Measurements from ENCODE around the gene MOGAT1.
A peak's percentile ranks its signal among the peaks of the same experiment; 100 is the strongest.
"Not testable (repeated sequence)": the region's sequence is repeated elsewhere in the genome, so short reads cannot be mapped to it uniquely, and the experiment has no call there.

Gene MOGAT1

DNA sequence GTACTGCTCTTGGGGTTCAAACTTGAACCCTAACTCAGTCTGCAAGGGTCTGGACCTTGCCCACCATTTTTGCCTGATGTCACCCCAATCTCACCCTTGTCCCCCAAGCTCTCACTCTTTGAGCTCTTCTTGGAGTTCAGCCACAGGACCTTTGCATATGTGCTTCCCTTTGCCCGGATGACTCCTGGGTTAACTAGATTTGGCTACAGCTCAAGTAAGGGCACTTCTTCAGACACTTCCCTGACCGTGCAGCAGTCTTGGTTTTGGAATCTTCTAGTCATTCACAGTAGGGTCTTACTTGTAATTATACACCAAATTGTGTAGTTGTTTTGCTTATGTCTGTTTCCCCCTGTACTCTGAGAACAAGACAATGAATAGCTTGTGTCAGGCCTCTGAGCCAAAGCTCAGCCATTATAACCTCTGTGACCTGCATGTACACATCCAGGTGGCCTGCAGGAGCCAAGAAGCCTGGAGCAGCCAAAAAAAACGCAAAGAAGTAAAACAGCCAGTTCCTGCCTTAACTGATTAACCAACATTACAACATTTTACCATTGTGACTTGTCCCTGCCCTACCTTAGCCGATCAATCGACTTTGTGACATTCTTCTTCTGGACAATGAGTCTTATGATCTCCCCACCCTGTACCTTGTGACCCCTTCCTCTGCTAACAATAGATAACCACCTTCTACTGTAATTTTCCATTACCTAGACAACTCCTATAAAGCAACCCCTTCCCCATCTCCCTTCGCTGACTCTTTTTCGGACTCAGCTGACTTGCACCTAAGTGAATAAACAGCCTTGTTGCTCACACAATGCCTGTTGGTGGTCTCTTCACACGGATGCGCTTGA lies 1.0 kb upstream of the MOGAT1 start:
- DNase-seq, result no peak

DNA sequence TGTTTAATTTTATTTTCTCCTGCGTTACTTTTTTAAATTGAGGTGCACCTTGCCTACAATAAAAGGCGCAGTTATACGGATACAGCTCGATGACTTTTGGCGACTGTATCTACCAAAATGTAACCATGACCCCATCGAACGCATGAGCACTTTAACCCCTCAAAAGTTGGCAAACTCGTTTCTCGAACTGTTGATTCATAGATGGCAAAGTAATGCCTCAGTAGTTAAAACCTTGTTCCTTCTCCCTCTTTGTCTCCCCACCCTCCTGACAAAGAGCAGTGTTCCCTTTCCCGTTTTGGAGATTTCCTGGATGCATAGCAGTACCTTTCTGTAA lies 577 bp downstream of the MOGAT1 start:
- no peak for DNase-seq

GRCh38 chr2:222673273-222673672 lies 1.8 kb downstream of the MOGAT1 start:
- DNase-seq, result no peak

- DNase-seq, result no peak
Observed at GRCh38 chr2:222673883-222674282, 2.4 kb downstream of the MOGAT1 start.

DNA sequence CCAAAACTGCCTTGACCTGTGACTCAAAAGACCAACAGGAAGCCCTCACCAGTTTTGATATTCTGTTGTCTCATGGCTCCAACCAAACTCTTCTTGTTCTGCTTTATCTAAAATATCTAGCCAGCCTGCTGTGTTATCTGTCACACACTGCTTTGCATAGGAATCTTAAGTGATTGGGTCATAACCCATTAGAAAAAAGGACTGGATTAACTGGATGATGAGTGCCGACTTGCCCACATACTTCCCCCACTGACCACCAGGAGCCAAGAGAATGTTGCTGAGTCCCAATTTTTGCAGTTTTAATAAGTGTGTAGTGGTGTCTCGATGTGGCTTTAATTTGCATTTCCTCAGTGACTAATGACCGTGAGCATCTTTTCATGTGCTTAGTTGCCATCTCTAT lies 6.5 kb downstream of the MOGAT1 start:
- no peak for DNase-seq

DNA sequence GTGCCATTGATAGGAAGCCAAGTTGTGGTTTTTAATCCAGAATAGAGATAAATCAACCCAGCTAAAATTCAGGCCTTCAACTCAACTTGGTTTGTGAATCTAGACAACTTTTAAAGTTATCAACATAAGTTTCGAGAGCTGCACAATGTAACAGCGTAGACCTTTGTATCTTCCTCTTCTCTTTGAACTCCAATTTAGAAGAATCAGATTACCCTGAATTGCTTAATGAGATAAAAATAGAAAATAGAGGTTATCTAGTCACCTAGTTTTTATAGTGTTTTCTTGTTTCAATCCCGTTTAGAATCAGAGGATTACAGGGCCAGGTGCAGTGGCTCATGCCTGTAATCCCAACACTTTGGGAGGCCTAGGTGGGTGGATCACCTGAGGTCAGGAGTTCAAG lies 12.3 kb downstream of the MOGAT1 start:
- no peak for DNase-seq

DNA sequence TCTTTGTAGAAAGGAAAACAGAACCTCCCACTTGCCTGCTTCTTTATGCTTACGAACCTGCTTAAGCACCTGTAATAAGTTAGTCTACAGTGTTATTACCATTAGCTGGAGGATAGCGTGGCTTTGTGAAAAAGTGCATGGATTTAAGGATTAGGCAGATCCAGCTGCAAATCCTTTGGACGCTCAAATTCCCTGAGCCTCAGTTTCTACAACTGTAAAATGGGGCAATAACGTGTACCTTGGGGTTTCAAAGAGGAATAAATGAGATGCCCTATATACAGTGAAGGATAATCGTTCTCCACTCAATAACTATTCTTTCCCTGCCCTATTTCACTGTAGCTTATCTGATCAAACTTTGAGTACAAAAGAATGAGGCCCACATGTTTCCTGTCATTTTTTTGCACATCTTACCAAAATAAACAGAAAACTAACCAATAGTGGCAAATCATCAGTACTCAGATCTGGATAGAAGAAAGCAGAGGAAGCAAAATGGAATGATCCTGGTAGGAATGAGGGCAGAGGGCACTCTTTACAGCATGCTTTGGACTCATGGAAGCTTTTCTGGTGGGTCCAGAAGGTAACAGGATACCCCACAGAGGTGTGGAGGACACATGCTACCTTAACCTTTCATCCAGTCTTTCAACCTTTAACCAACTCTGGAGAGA lies 14.8 kb downstream of the MOGAT1 start:
- no peak for DNase-seq

DNA sequence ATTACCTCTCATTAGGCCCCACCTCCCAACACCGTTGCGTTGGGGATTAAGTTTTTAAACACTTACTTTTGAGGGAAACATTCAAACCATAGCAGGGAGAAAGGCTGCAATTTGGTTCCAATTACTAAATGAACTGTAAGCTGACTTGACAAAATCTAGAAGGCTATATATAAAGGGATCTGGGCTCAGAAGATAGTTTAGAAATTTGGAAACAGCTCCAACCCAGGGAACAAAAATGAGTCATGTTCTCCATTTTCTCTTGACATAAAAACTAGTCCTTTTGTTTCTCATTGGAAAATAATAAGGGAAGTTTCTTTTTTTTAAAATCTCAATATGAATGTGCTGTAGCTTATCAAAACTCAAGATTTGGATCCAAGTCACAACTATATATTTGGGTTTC lies 17.5 kb downstream of the MOGAT1 start:
- no peak for DNase-seq

- DNase-seq, result no peak
Observed at GRCh38 chr2:222689322-222689721, 17.9 kb downstream of the MOGAT1 start.

- DNase-seq, result peak; percentile 75 to 84
Observed at GRCh38 chr2:222690564-222691200, 19.2 kb downstream of the MOGAT1 start.

GRCh38 chr2:222693413-222693812 lies 22.0 kb downstream of the MOGAT1 start:
- DNase-seq, result not testable (repeated sequence)

DNA sequence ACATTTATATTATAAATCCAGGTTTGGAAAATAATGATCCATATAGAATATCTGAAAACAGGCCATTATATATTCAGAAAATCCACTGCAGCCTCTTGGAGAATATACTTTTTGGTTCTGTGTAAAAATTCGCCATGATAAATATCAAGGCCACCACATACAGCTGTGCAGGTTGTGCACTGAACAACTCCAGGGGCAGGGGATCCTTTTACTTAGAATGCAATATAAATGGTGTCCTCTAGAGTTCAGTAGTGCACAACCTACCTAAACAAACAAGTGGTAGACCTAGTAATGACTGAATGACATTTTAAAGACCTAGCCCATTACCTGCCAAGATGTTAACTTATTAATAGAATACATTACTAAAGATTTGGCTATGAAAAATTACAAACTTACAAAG lies 22.4 kb downstream of the MOGAT1 start:
- no peak for DNase-seq

GRCh38 chr2:222698276-222698675 lies 26.8 kb downstream of the MOGAT1 start:
- no peak for DNase-seq

GRCh38 chr2:222701233-222701632 lies 29.8 kb downstream of the MOGAT1 start:
- DNase-seq, result no peak

DNA sequence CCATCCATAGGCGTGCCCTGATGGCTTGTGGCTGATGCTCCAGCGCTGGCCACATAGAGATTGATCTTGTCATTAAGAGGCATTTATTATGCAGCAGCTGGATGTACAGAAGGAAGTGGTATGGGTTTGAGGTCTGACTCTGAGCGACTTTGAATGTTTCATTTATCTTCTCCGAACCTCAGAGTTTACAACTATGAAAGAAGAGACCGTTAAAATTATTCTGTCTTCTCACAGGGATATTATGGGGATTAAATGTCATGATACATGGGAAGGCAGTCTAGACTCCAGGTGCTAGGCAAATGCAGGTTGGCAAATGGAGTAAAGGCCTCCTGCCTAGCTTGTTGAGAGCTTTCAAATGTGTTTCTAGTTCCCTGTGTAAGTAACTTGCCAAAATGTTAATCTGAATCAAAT lies 30.3 kb downstream of the MOGAT1 start:
- no peak for DNase-seq

DNA sequence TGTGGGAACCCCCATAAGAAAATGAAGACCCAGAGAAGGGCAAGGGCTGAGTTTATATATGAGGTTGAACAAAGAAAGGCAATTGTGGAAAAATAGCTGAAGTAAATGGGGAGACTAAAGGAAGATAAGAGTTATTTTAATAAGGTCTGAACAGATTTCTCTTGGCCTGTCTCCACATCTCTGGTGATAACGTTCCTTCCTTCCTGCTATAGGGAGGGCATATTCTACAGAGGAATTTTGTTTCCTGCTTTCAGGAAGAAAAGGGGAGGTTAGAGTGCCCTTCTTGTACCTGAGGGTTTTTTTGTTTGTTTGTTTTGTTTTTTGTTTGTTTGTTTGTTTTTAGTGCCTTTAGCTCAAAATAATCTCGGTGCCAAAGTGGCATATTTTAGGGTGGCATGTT lies 31.6 kb downstream of the MOGAT1 start:
- no peak for DNase-seq

GRCh38 chr2:222703886-222704285 lies 32.4 kb downstream of the MOGAT1 start:
- no peak for DNase-seq

- no peak for DNase-seq
Observed at GRCh38 chr2:222706616-222707015, 35.2 kb downstream of the MOGAT1 start.

- DNase-seq, result no peak
Observed at GRCh38 chr2:222707102-222707688, 35.7 kb downstream of the MOGAT1 start.

GRCh38 chr2:222707689-222708273 lies 36.3 kb downstream of the MOGAT1 start:
- DNase-seq, result no peak

DNA sequence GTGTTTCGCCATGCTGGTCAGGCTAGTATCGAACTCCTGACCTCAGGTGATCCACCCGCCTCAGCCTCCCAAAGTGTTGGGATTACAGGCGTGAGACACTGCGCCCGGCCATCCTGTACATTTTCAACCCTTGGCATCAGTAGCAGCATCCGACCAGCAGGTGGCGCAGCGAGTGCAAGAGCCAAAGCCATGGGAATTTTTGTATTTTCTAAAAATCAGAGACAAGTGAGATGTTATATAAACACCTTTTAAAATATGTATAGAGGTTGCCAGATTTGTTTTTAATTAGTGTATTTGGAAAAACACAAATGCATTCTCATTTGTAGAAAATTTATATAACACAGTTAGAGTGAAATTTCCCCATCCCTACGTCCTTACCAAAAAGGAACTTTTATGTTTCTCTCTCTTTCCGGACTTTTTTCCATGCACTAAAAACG lies 36.8 kb downstream of the MOGAT1 start:
- peak; percentile 84 to 86 for DNase-seq

- no peak for DNase-seq
Observed at GRCh38 chr2:222709191-222709891, 37.9 kb downstream of the MOGAT1 start.

- DNase-seq, result no peak
Observed at GRCh38 chr2:222710736-222711135, 39.3 kb downstream of the MOGAT1 start.

Measured in activated CD4-positive, alpha-beta T cell treated with anti-CD3 and anti-CD28 coated beads, Interleukin-2, amount 50 U/mL, for 48 hours (primary cell).